Measurements from ENCODE around the gene SLC22A9. TPM values are rescaled to one million over a fixed set of nuclear protein-coding genes. Genes with fewer than 3 reads are reported as not detected.

Gene SLC22A9
- total RNA-seq, 1 donor from 2014 or later = not detected

DNA sequence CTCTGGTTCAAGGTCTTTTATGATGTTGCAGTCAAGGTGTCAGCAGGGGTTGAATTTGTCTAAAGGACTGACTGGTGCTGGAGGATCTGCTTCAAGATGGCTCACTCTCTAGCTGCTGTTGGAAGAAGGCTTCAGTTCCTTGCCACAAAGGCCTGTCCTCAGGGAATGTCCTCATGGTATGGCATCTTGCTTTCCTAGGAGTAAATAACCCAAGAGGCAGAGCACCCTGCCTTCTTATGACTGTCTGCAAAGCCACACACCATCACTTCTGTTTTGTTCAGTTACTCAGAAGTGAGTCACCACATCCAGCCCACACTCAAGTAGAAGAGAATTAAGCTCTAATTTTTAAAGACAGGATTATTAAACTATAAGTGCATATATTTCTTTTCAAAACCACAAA, 76.1 kb downstream of the SLC22A9 start:
- TF ChIP-seq, protein P1, sequence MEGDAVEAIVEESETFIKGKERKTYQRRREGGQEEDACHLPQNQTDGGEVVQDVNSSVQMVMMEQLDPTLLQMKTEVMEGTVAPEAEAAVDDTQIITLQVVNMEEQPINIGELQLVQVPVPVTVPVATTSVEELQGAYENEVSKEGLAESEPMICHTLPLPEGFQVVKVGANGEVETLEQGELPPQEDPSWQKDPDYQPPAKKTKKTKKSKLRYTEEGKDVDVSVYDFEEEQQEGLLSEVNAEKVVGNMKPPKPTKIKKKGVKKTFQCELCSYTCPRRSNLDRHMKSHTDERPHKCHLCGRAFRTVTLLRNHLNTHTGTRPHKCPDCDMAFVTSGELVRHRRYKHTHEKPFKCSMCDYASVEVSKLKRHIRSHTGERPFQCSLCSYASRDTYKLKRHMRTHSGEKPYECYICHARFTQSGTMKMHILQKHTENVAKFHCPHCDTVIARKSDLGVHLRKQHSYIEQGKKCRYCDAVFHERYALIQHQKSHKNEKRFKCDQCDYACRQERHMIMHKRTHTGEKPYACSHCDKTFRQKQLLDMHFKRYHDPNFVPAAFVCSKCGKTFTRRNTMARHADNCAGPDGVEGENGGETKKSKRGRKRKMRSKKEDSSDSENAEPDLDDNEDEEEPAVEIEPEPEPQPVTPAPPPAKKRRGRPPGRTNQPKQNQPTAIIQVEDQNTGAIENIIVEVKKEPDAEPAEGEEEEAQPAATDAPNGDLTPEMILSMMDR (IDR thresholded peaks at IDR 0.05; ENCODE audit: borderline replicate concordance) = no peak
- Histone ChIP-seq H3K36me3 (no peaks in the 10 kb centered on the region), H3K4me1 (no peaks in the 10 kb centered on the region), H3K4me3 (no peak overlapping the region), H3K27ac (replicated peaks) (no peak overlapping the region), H3K9me3 (replicated peaks) (peaks cover 11% of the 10 kb centered on the region), H3K27me3 (ENCODE audit: low read depth) (peaks cover 13% of the 10 kb centered on the region)
- no peak for DNase-seq
- intact Hi-C loops (cut with micrococcal nuclease) = no loop called here

DNA sequence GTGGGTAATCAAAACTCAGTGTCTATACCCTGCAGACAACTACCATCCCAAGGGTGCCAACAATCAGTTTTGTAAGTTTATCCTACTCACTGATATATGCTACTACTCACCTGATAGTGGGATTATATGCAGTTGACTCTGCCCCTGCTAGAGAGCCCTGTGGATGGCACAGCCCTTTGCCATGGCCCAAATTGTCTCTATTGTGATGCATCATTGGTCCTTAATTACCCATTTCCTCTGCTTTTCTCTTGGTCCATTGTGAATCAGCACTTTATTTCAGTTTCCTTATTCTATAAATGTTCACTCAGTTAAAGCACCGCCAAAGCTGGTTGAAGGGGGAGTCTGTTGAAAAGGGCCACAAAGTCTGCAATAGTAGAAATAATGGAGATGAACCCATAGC, 79.1 kb downstream of the SLC22A9 start:
- H3K4me1 ChIP-seq = no peaks in the 10 kb centered on the region
- DNase-seq = no peak
- intact Hi-C loops (cut with micrococcal nuclease) = no loop called here

DNA sequence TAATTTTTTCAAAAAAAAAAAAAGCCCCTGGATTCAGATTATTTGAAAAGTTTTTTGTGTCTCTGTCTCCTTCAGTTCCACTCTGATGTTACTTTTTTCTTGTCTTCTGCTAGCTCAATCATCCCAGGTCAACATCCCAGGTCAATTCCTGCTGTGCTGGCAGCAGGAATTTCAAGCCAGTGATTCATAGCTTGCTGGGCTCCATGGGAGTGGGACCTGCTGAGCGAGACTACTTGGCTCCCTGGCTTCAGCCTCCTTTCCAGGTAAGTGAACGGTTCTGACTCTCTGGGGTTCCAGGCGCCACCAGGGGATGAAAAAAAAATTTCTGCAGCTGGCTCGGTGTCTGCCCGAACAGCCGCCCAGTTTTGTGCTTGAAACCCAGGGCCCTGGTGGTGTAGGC, 90.0 kb downstream of the SLC22A9 start:
- Histone ChIP-seq H3K27ac (replicated peaks) (no peak overlapping the region), H3K27me3 (ENCODE audit: low read depth) (peaks cover 57% of the 10 kb centered on the region), H3K9me3 (replicated peaks) (no peaks in the 10 kb centered on the region), H3K4me1 (no peaks in the 10 kb centered on the region), H3K4me3 (no peak overlapping the region), H3K36me3 (no peaks in the 10 kb centered on the region)
- TF ChIP-seq, protein P1 (IDR thresholded peaks at IDR 0.05; ENCODE audit: borderline replicate concordance) = no peak
- intact Hi-C loops (cut with micrococcal nuclease) = no loop called here
- DNase-seq = no peak

More for the DNA sequence above, 79.1 kb downstream of the SLC22A9 start:
- H3K9me3 ChIP-seq (replicated peaks) = no peaks in the 10 kb centered on the region
- no peak overlapping the region for H3K27ac ChIP-seq (replicated peaks)
- H3K4me3 ChIP-seq = no peak overlapping the region
- TF ChIP-seq, protein P1 (IDR thresholded peaks at IDR 0.05; ENCODE audit: borderline replicate concordance) = no peak
- no peaks in the 10 kb centered on the region for H3K36me3 ChIP-seq
- H3K27me3 ChIP-seq (ENCODE audit: low read depth) = peaks cover 25% of the 10 kb centered on the region

Other genes with a start within 250 kb of the SLC22A9 start
- gene SLC22A24, start 225.6 kb upstream of the SLC22A9 start, total RNA-seq = not detected
- not detected for gene SLC22A25, start 126.2 kb upstream of the SLC22A9 start, total RNA-seq
- 1.4 TPM for gene PLAAT5, start 121.4 kb downstream of the SLC22A9 start, total RNA-seq
- gene LGALS12, start 136.3 kb downstream of the SLC22A9 start, total RNA-seq = 0.25 TPM
- 15.5 TPM for gene PLAAT4, start 167.0 kb downstream of the SLC22A9 start, total RNA-seq
- gene PLAAT2, start 193.6 kb downstream of the SLC22A9 start, total RNA-seq = not detected
- 144 TPM for gene PLAAT3, start 244.6 kb downstream of the SLC22A9 start, total RNA-seq